Adipocyte (in vitro differentiated cells): ENCODE results near the gene SLC2A5.
A peak's percentile ranks its signal among the peaks of the same experiment; 100 is the strongest.

Experiments used
- DNase-seq: peaks from one replicate; pipeline ENCODE4 v3.0.0-alpha.2; 2015; ENCODE audit warnings: low read depth
- H3K27me3 ChIP-seq: replicated peaks from 2 replicates; pipeline ENCODE4 v1.7.0; 2013; ENCODE audit warnings: mild to moderate bottlenecking, low read length, moderate library complexity; ENCODE audit not compliant: control insufficient read depth, insufficient read depth
- H3K36me3 ChIP-seq: 2 replicates; pipeline ENCODE4 v1.7.0; 2013; ENCODE audit warnings: low read length, mild to moderate bottlenecking, moderate library complexity; ENCODE audit not compliant: control insufficient read depth, insufficient read depth, severe bottlenecking
- H3K4me1 ChIP-seq: 2 replicates; pipeline ENCODE4 v1.7.0; 2013; ENCODE audit warnings: mild to moderate bottlenecking, low read length, moderate library complexity; ENCODE audit not compliant: control insufficient read depth, insufficient read depth
- H3K4me3 ChIP-seq: 2 replicates; pipeline ENCODE4 v1.7.0; 2013; ENCODE audit warnings: mild to moderate bottlenecking, low read length, moderate library complexity
- H3K9ac ChIP-seq: 2 replicates; pipeline ENCODE4 v1.7.0; 2013; ENCODE audit warnings: mild to moderate bottlenecking, low read length, moderate library complexity
- H3K9me3 ChIP-seq: 2 replicates; pipeline ENCODE4 v1.7.0; 2013; ENCODE audit warnings: mild to moderate bottlenecking, low read length, moderate library complexity; ENCODE audit not compliant: control insufficient read depth

The SLC2A5 gene, protein sequence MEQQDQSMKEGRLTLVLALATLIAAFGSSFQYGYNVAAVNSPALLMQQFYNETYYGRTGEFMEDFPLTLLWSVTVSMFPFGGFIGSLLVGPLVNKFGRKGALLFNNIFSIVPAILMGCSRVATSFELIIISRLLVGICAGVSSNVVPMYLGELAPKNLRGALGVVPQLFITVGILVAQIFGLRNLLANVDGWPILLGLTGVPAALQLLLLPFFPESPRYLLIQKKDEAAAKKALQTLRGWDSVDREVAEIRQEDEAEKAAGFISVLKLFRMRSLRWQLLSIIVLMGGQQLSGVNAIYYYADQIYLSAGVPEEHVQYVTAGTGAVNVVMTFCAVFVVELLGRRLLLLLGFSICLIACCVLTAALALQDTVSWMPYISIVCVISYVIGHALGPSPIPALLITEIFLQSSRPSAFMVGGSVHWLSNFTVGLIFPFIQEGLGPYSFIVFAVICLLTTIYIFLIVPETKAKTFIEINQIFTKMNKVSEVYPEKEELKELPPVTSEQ

DNA sequence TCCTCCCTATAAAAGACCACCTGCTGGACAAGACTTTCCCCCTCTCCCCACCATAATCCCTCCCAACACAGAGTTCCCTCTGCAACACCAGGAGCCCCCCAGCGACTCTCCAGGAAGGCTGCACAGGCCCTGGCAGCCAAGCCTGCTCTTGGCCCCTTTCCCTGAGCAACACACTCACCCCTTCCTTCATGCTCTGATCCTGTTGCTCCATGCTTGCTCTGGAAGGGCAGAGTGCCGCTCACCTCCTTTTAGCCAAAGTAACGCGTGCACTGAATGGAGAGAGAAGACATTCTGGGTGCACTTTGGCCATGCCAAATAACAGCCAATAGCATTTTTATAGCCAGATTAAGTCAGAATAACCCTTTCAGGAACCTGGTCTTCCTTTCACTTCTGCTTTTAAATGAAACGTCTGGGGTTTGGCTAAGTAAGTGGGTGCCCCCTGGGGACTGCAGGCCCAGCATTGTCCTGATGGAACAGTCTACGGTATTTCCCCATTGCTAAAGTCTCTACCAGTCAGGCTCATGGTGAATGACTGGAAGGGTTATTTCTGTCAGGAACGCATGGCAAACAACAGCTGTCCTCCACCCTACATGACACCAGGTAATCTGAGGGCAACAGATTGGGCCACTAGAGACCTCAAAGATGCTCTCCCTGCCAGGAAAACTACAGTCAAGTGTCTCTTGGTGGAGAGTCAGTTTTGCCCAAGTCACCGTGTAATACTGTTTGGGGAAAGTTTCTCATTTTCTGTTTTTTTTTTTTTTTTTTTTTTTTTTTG lies at the start of gene SLC2A5:
Gene SLC2A5 (minus strand): TSS at position 310 of the 775 bp plus-strand sequence. CDS start 99 bp downstream, at position 211.
- peak within 1 kb of the TSS; percentile 80 for H3K4me3 ChIP-seq
- H3K4me1 ChIP-seq: peaks cover 53% of the 10 kb centered on the region
- no peaks in the 10 kb centered on the region for H3K9me3 ChIP-seq
- H3K9ac ChIP-seq: peak within 1 kb of the TSS; percentile 79
- no peaks in the 10 kb centered on the region for H3K27me3 ChIP-seq
- no peaks in the 10 kb centered on the region for H3K36me3 ChIP-seq
- DNase-seq: no peak

GRCh38 chr1:9118186-9118585 lies 48.8 kb upstream of the SLC2A5 start:
- no peak for DNase-seq
- no peaks in the 10 kb centered on the region for H3K9me3 ChIP-seq
- H3K27me3 ChIP-seq: no peaks in the 10 kb centered on the region
- no peak overlapping the region for H3K9ac ChIP-seq
- no peak overlapping the region for H3K4me3 ChIP-seq
- no peaks in the 10 kb centered on the region for H3K36me3 ChIP-seq
- peaks cover 8% of the 10 kb centered on the region for H3K4me1 ChIP-seq

DNA sequence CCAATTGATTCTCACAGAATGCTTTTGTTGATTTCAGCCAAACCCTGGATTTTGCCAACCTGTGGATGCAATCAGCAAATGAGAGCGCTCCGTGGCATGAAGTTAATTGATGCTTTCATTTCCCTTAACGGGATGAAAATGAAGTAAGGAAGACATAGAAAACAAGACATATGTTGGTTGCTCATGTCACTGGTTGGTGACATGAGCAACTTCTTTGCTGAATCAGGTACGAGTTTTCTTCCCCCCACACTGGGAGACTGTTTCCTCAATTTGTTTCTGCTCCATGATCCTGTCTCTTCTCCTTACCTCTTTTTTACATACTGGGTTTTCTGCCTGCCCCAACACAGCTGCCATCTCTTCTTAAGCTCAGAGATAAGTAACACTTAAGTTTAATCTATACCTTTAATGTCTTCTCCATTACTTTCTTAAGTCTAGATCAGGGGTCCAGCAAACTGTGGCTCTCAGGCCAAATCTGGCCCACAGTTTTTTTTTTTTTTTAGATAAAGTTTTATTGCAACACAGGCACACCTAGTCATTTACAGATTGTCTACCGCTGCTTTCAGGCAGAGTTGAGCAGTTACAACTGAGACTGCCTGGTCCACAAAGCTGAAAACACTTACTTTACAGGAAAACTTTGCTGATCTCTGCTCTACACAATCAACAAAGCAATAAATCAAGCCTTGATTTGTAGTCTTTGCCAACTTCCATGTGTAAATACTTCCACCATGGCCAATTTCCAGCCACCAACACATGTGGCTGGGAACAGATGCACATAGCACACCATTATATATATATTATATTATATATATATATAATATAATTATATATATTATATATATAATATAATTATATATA lies 46.1 kb upstream of the SLC2A5 start:
- Histone ChIP-seq H3K36me3 (no peaks in the 10 kb centered on the region), H3K4me1 (peaks cover 9% of the 10 kb centered on the region), H3K9ac (no peak overlapping the region), H3K4me3 (no peak overlapping the region), H3K9me3 (no peaks in the 10 kb centered on the region), H3K27me3 (no peaks in the 10 kb centered on the region)
- no peak for DNase-seq

- H3K4me3 ChIP-seq: no peak overlapping the region
- peaks cover 11% of the 10 kb centered on the region for H3K4me1 ChIP-seq
- DNase-seq: no peak
- H3K9ac ChIP-seq: no peak overlapping the region
- H3K27me3 ChIP-seq: no peaks in the 10 kb centered on the region
- H3K36me3 ChIP-seq: no peaks in the 10 kb centered on the region
- no peaks in the 10 kb centered on the region for H3K9me3 ChIP-seq
These were observed 43.8 kb upstream of the SLC2A5 start for GRCh38 chr1:9112961-9113880.

- Histone ChIP-seq H3K4me1 (peaks cover 11% of the 10 kb centered on the region), H3K4me3 (no peak overlapping the region), H3K27me3 (no peaks in the 10 kb centered on the region), H3K9me3 (no peaks in the 10 kb centered on the region), H3K36me3 (no peaks in the 10 kb centered on the region), H3K9ac (no peak overlapping the region)
- DNase-seq: no peak
These were observed 42.5 kb upstream of the SLC2A5 start for GRCh38 chr1:9111957-9112356.

- peaks cover 11% of the 10 kb centered on the region for H3K4me1 ChIP-seq
- H3K27me3 ChIP-seq: no peaks in the 10 kb centered on the region
- no peaks in the 10 kb centered on the region for H3K9me3 ChIP-seq
- H3K36me3 ChIP-seq: no peaks in the 10 kb centered on the region
- H3K4me3 ChIP-seq: no peak overlapping the region
- H3K9ac ChIP-seq: no peak overlapping the region
- DNase-seq: no peak
These were observed 41.9 kb upstream of the SLC2A5 start for GRCh38 chr1:9111357-9111691.

- Histone ChIP-seq H3K4me3 (no peak overlapping the region), H3K4me1 (peaks cover 11% of the 10 kb centered on the region), H3K9ac (no peak overlapping the region), H3K9me3 (no peaks in the 10 kb centered on the region), H3K27me3 (no peaks in the 10 kb centered on the region), H3K36me3 (no peaks in the 10 kb centered on the region)
- peak; percentile 90 for DNase-seq
These were observed 41.4 kb upstream of the SLC2A5 start for GRCh38 chr1:9110669-9111356.

DNA sequence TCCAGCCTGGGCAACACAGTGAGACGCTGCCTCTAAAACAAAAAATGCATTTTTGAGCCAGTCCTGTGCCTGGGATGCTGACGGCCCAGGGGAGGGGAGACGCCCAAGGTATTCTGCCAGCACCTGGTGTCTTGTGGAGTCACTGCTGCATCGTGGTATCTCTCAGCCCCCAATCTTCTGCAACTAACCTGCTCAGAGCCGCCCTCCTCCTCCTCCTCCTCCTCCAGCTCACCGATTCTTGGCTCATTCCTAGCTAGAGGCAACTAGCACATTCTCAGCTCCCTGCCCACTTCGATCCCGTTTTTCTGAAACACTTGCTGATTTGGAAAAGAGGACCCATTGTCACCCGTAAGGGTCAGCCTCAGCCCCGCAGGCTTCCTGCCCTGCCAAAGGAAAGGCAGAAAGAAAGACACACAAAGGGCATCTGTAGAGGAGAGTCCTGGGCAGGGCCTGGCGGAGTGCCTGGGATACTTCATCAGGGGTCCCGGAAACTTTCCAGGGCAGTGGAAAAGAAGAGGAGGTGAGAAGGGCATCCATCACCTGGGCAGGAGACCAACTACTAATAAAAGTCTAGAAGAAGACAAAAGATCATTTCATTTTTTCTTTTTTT lies 38.7 kb upstream of the SLC2A5 start:
- no peaks in the 10 kb centered on the region for H3K9me3 ChIP-seq
- H3K27me3 ChIP-seq: no peaks in the 10 kb centered on the region
- no peak overlapping the region for H3K9ac ChIP-seq
- peaks cover 4% of the 10 kb centered on the region for H3K4me1 ChIP-seq
- no peak for DNase-seq
- H3K36me3 ChIP-seq: peaks cover 9% of the 10 kb centered on the region
- no peak overlapping the region for H3K4me3 ChIP-seq

DNA sequence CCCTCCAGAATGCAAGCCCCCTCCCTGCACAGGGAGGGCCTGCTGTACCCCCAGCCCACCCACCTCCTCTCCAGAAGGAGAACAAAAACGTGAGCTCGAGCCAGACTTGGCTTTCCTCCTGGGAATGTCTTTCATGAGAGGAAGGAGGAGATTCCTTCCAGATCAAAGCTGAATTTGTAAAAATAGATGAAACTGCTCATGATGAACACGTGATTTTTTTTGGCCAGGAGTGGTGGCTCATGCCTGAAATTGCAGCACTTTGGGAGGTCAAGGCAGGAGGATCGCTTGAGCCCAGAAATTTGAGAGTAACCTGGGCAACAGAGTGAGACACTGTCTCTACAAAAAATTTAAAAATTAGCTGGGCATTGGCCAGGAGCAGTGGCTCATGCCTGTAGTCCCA lies 37.7 kb upstream of the SLC2A5 start:
- no peak overlapping the region for H3K4me3 ChIP-seq
- DNase-seq: no peak
- H3K9me3 ChIP-seq: no peaks in the 10 kb centered on the region
- no peaks in the 10 kb centered on the region for H3K27me3 ChIP-seq
- peaks cover 12% of the 10 kb centered on the region for H3K36me3 ChIP-seq
- no peak overlapping the region for H3K9ac ChIP-seq
- H3K4me1 ChIP-seq: peaks cover 4% of the 10 kb centered on the region
